Endothelial cell of umbilical vein (primary cell): ENCODE results near the gene FBXO21.

Source experiments
- EZH2 ChIP-seq: IDR thresholded peaks from 2 replicates; pipeline ENCODE4 v1.6.1; 2012; ENCODE audit warnings: borderline replicate concordance, low read depth, mild to moderate bottlenecking, moderate library complexity, low read length, inconsistent platforms; ENCODE audit not compliant: severe bottlenecking
- FOS ChIP-seq: IDR thresholded peaks from 2 replicates; pipeline ENCODE4 v1.6.1; 2011; ENCODE audit warnings: mild to moderate bottlenecking, low read length, moderate library complexity, borderline replicate concordance; ENCODE audit not compliant: insufficient read depth
- JUN ChIP-seq: IDR thresholded peaks from 2 replicates; pipeline ENCODE4 v1.6.1; 2011; ENCODE audit warnings: borderline replicate concordance, low read depth; ENCODE audit not compliant: insufficient read length, insufficient read depth
- POLR2AphosphoS5 ChIP-seq: IDR thresholded peaks from 2 replicates; pipeline ENCODE4 v1.6.1; 2012; ENCODE audit warnings: low read depth, mild to moderate bottlenecking, control low read depth, low read length, moderate library complexity; ENCODE audit not compliant: insufficient read depth
- TF ChIP-seq, protein P1 (sequence below), 2 donors: IDR thresholded peaks; 1 replicate in 1 of 2; 2 replicates in 1 of 2; pipeline ENCODE4 v1.5.1; 2011; ENCODE audit warnings: low read length in 2 of 2, mild to moderate bottlenecking in 2 of 2, moderate library complexity in 2 of 2, control low read depth in 1 of 2, inconsistent platforms in 1 of 2, low read depth in 1 of 2; ENCODE audit not compliant: insufficient read depth in 1 of 2; ENCODE audit errors: extremely low read depth in 1 of 2

DNA sequence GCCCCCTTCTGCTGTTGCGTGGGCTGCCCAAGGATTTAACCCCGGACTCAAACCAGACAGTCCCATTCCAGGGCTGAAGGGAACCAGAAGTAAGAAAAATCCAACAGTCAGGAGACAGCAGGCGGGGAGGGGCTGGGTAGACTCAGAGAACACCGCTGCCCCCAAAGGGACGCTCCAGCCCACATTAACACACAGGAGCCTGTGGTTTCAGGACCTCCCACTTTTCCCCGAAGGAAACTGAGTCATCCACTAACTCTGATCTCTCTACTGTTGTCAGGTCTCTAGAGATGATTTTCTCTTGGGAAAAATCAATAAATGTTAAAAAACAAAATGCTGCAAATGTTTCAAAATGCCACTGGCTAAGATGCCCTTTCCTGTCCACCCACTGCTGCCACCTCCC is 41.6 kb downstream of the FBXO21 start:
- TF ChIP-seq POLR2AphosphoS5 (no peak), FOS (no peak), JUN (no peak), EZH2 (no peak)
- TF ChIP-seq, protein P1, sequence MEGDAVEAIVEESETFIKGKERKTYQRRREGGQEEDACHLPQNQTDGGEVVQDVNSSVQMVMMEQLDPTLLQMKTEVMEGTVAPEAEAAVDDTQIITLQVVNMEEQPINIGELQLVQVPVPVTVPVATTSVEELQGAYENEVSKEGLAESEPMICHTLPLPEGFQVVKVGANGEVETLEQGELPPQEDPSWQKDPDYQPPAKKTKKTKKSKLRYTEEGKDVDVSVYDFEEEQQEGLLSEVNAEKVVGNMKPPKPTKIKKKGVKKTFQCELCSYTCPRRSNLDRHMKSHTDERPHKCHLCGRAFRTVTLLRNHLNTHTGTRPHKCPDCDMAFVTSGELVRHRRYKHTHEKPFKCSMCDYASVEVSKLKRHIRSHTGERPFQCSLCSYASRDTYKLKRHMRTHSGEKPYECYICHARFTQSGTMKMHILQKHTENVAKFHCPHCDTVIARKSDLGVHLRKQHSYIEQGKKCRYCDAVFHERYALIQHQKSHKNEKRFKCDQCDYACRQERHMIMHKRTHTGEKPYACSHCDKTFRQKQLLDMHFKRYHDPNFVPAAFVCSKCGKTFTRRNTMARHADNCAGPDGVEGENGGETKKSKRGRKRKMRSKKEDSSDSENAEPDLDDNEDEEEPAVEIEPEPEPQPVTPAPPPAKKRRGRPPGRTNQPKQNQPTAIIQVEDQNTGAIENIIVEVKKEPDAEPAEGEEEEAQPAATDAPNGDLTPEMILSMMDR (IDR thresholded peaks at IDR 0.05; ENCODE audit: extremely low read depth in 1 of 2, insufficient read depth in 1 of 2, low read depth in 1 of 2, low read length in 2 of 2): no peak
